GM12878 (cell line): Measurements from ENCODE around the gene ZMYND12. TPM values are rescaled to one million over a fixed set of nuclear protein-coding genes. Genes with fewer than 3 reads are reported as not detected.
A peak's percentile ranks its signal among the peaks of the same experiment; 100 is the strongest.

Experiments
- ATAC-seq: fragments of 200-7000 bp; cut with Tn5 transposase; 3 replicates; pipeline ENCODE4 v1.9.1; 2020; ENCODE audit warnings: mild to moderate bottlenecking, moderate library complexity
- BruUV-seq: library from RNA; stranded (reverse); fragments of 400-500 nt; replicated peaks from 2 replicates; lab custom pipeline; 2021; lab: Mats Ljungman, UMichigan
- CTCF ChIA-PET: fragments of 300-600 bp; sonication (Branson Sonifier 250); formaldehyde crosslinking; extraction: SDS; loops from one replicate; lab custom pipeline; 2021; ENCODE audit warnings: inconsistent platforms; lab: Yijun Ruan, JAX
- POLR2A ChIA-PET: fragments of 350-600 bp; formaldehyde crosslinking; extraction: SDS; loops from one replicate; lab custom pipeline; 2021; ENCODE audit warnings: inconsistent platforms; lab: Charles Lee
- RAD21 ChIA-PET: fragments of 300-600 bp; sonication (Branson Sonifier 250); formaldehyde crosslinking; loops from one replicate; lab custom pipeline; 2023; ENCODE audit warnings: antibody characterized with exemption; ENCODE audit not compliant: unreplicated experiment; lab: Charles Lee
- SMC1A ChIA-PET: fragments of 300-600 bp; sonication (Branson Sonifier 250); formaldehyde crosslinking; loops from one replicate; lab custom pipeline; 2023; ENCODE audit not compliant: unreplicated experiment, uncharacterized antibody; lab: Charles Lee
- DNase-seq: peaks from one replicate; pipeline ENCODE4 v3.0.0-alpha.2; 2011; ENCODE audit warnings: low read depth, low spot score
- FAIRE-seq: peaks from 3 replicates; lab custom pipeline; 2011; peaks lifted over from hg19 to GRCh38; lab: Jason Lieb, UNC
- H2AFZ ChIP-seq: 2 replicates; pipeline ENCODE4 v1.6.0; 2011; ENCODE audit warnings: low read depth, low read length, control low read depth; ENCODE audit not compliant: control insufficient read depth
- H3K27ac ChIP-seq: 2 replicates; pipeline ENCODE4 v1.5.1; 2011; ENCODE audit warnings: control low read depth; ENCODE audit not compliant: control insufficient read depth, insufficient read depth
- H3K27me3 ChIP-seq, 2 experiments: replicated peaks in 1 of 2; 2 replicates each; pipeline versions ENCODE4 v1.6.0 to v1.6.1; 2011; ENCODE audit warnings: low read length in 1 of 2; ENCODE audit not compliant: control insufficient read depth in 2 of 2, insufficient read depth in 2 of 2
- H3K36me3 ChIP-seq, 2 experiments: 2 replicates each; pipeline ENCODE4 v1.5.1; 2011; ENCODE audit warnings: low read length in 1 of 2; ENCODE audit not compliant: control insufficient read depth in 2 of 2, insufficient read depth in 2 of 2
- H3K4me1 ChIP-seq: 2 replicates; pipeline ENCODE4 v1.6.1; 2011; ENCODE audit warnings: mild to moderate bottlenecking, low read length, moderate library complexity, mixed read lengths; ENCODE audit not compliant: control insufficient read depth, insufficient read depth
- H3K4me2 ChIP-seq: 2 replicates; pipeline ENCODE4 v1.6.0; 2011; ENCODE audit warnings: control low read depth; ENCODE audit not compliant: control insufficient read depth, insufficient read depth
- H3K4me3 ChIP-seq: fragments of 200-600 bp; sonication (generic); 2 replicates; pipeline ENCODE4 v1.5.1; 2016
- H3K79me2 ChIP-seq: 2 replicates; pipeline ENCODE4 v1.6.0; 2011; ENCODE audit warnings: low read length; ENCODE audit not compliant: control insufficient read depth, insufficient read depth
- H3K9ac ChIP-seq: 2 replicates; pipeline ENCODE4 v1.8.0; 2011; ENCODE audit warnings: low read length, control low read depth, mixed read lengths; ENCODE audit not compliant: control insufficient read depth, insufficient read depth
- H3K9me3 ChIP-seq: replicated peaks from 3 replicates; pipeline ENCODE4 v1.5.1; 2011; ENCODE audit warnings: mild to moderate bottlenecking, low read length; ENCODE audit not compliant: control insufficient read depth, insufficient read depth
- H4K20me1 ChIP-seq: 2 replicates; pipeline ENCODE4 v1.6.0; 2011; ENCODE audit not compliant: control insufficient read depth, insufficient read depth
- BACH1 ChIP-seq: fragments of 450-650 bp; IDR thresholded peaks from 2 replicates; pipeline ENCODE4 v1.6.1; 2017; ENCODE audit warnings: mild to moderate bottlenecking, borderline replicate concordance
- FOXK2 ChIP-seq: fragments of 450-650 bp; IDR thresholded peaks from 2 replicates; pipeline ENCODE4 v1.6.1; 2017; ENCODE audit warnings: mild to moderate bottlenecking, moderate library complexity
- JUND ChIP-seq: IDR thresholded peaks from 2 replicates; pipeline ENCODE4 v1.6.1; 2012; ENCODE audit warnings: low read depth, mild to moderate bottlenecking, low read length, improper control_type of control experiment, moderate library complexity
- MTA3 ChIP-seq: IDR thresholded peaks from 2 replicates; pipeline ENCODE4 v1.6.1; 2012; ENCODE audit warnings: low read length, inconsistent platforms, borderline replicate concordance
- MYB ChIP-seq: fragments of 150-350 bp; IDR thresholded peaks from 2 replicates; pipeline ENCODE4 v1.6.1; 2014; ENCODE audit warnings: mild to moderate bottlenecking, low read depth, low read length, borderline replicate concordance
- RBBP5 ChIP-seq: fragments of 200-600 bp; sonication (generic); conservative IDR thresholded peaks from 2 replicates; pipeline ENCODE4 v1.6.1; 2016
- RCOR1 ChIP-seq: conservative IDR thresholded peaks from 2 replicates; pipeline ENCODE4 v1.6.1; 2012; ENCODE audit warnings: low read depth, low read length, improper control_type of control experiment
- SMAD1 ChIP-seq: fragments of 450-650 bp; IDR thresholded peaks from 2 replicates; pipeline ENCODE4 v1.6.1; 2018; ENCODE audit warnings: mild to moderate bottlenecking, low read depth; ENCODE audit not compliant: partially characterized antibody
- SMAD5 ChIP-seq: IDR thresholded peaks from 2 replicates; pipeline ENCODE4 v1.6.1; 2016; ENCODE audit warnings: antibody characterized with exemption, low read depth
- SP1 ChIP-seq: IDR thresholded peaks from one replicate; pipeline ENCODE4 v1.6.1; 2011; ENCODE audit warnings: low read depth, low read length
- WGBS: methylation state at CpG from one replicate; pipeline ENCODE4 v1.1.6; 2016; ENCODE audit warnings: low lambda C conversion rate; ENCODE audit not compliant: insufficient replicate concordance, insufficient coverage; ENCODE audit errors: missing lambda C conversion rate; 5-methylcytosine and 5-hydroxymethylcytosine counted together
- in situ Hi-C: fragments of 300-500 bp; cut with MboI; formaldehyde crosslinking; loops from 9 replicates; pipeline ENCODE4 v1.14.3; 2018; ENCODE audit warnings: mixed read lengths
- intact Hi-C: fragments of 100-400 bp; cut with micrococcal nuclease; formaldehyde crosslinking; loops from one replicate; pipeline ENCODE4 v1.14.2; 2022; ENCODE audit not compliant: unreplicated experiment
- polyA plus RNA-seq, 11 experiments: library from polyadenylated mRNA; depleted of rRNA in 4 of 11; unstranded in 6 of 11; stranded (reverse) in 5 of 11; fragments of >200 nt; fragmentation: Nextera tagmentation in 4 of 11; fragmentation: Illumina TruSeq in 1 of 11; extraction: Ambion mirVana in 4 of 11; extraction: Trizol in 1 of 11; gene quantifications; 1 replicate in 1 of 11; 2 replicates in 10 of 11; pipeline versions ENCODE4 v1.2.1 to v1.2.3, GENCODE V29; 2011 to 2016; ENCODE audit warnings: inconsistent platforms in 2 of 11, missing spikeins in 2 of 11, low read depth in 1 of 11
- total RNA-seq, 4 experiments: library from RNA; depleted of rRNA in 3 of 4; stranded (reverse); fragments of >200 nt in 3 of 4; fragmentation: Illumina TruSeq in 1 of 4; extraction: Trizol in 1 of 4; gene quantifications; 2 replicates each; pipeline versions ENCODE4 v1.2.1 to v1.2.3, GENCODE V29; 2013 to 2021
- TF ChIP-seq, protein P1 (sequence below): fragments of 450-650 bp; IDR thresholded peaks from 2 replicates; pipeline ENCODE4 v1.6.1; 2017; ENCODE audit warnings: mild to moderate bottlenecking
- TF ChIP-seq, protein P2 (sequence below): IDR thresholded peaks from 2 replicates; pipeline ENCODE4 v1.6.1; 2012; ENCODE audit warnings: low read depth, low read length, improper control_type of control experiment
- TF ChIP-seq, protein P3 (sequence below): fragments of 450-650 bp; IDR thresholded peaks from 2 replicates; pipeline ENCODE4 v1.6.1; 2018; ENCODE audit warnings: borderline replicate concordance, mild to moderate bottlenecking; ENCODE audit not compliant: partially characterized antibody
- TF ChIP-seq, protein P4 (sequence below), 3 experiments: IDR thresholded peaks in 2 of 3; conservative IDR thresholded peaks in 1 of 3; 2 replicates each; pipeline ENCODE4 v1.5.1; 2011; ENCODE audit warnings: low read depth in 3 of 3, low read length in 3 of 3, mild to moderate bottlenecking in 3 of 3, control low read depth in 2 of 3, moderate library complexity in 2 of 3, inconsistent platforms in 1 of 3, mixed read lengths in 1 of 3; ENCODE audit not compliant: control insufficient read depth in 2 of 3, insufficient read depth in 1 of 3; ENCODE audit errors: extremely low read depth in 1 of 3

ZMYND12 gene
- total and polyA plus RNA-seq, 10 of the 15 experiments (the other 5 are each of a cell fraction or from before 2014, with no cell fraction given), result 0.26 to 1.4 (median 0.67) TPM

DNA sequence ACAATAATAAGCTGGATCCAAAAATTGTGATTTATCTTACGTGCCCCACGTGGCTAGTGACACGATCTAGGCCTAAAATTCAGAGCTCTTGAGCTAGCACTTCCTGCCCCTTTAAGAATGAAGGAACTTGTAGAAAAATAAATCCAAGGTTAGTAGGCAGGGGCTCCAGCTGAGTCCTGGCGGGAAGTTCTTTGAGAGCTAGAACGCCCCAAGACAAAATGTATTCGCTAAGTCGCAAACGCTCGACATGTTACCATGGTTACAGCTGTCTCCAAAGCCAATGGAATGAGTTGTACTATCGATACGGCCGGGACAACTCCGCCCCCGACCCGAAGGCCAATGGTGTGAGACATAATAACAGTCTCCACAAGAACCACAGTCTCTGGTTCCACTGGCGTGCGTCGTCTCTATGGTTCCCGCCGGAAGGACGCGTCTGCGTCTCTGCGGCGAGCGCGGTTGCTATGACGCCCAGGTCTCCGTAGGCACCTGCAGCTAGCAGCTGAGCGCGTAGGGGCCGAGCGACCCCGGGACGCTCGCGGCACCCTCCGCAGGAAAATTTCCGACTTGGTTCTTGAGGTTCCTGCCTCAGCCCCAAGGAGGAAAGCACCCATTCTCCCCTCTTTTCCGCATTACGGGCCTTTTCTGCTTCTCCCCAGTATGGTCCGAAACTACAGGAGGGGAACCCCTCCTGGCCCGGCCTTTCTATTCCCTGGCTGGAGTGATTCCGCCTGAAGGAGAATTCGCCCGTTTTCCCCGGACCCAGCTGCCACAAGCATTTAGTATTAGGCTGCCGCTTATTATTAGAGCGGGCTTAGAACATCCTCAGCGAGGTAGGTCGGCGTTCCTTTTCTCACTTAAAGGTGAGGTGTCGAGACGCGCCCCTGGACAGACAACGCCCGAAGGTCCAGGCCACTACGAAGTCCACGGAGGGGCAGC lies 7.3 kb upstream of the ZMYND12 start, which contains the start of gene CCDC30:
Gene CCDC30 (plus strand): TSS at position 459 of the 936 bp plus-strand sequence. CDS start 17,266 bp downstream, outside the sequence.
- Histone ChIP-seq H3K4me3 (peak within 1 kb of the TSS; percentile 71), H3K27me3 (no peaks in the 10 kb centered on the region), H3K4me2 (peak within 1 kb of the TSS; percentile 94), H4K20me1 (no peaks in the 10 kb centered on the region), H3K9me3 (no peaks in the 10 kb centered on the region), H2AFZ (peak within 1 kb of the TSS; percentile 89), H3K36me3 (peaks cover 0 to 8% of the 10 kb centered on the region in 2 experiments; a peak in 1 of 4 replicates), H3K4me1 (peaks cover 5% of the 10 kb centered on the region; the same call in 1 of the 2 replicates), H3K79me2 (peaks cover 5% of the 10 kb centered on the region), H3K27ac (peak within 1 kb of the TSS; percentile 19; the same call in 1 of the 2 replicates), H3K9ac (no peak within 1 kb of the TSS)
- no TSS peak for BruUV-seq
- peak; percentile 96 for FAIRE-seq
- intact Hi-C loops, result loop anchor here (1.0 to 10.0 kb wide), 3 partner anchors 195 to 288 kb away; partner anchors contain the start of genes PPIH and YBX1
- ChIA-PET RAD21 (interaction anchor here (0.6 to 1.4 kb wide), 5 partner anchors 10 to 610 kb away, joined by 3 to 4 read pairs (median 3); partner anchors contain the start of genes C1orf50 and P3H1), CTCF (interaction anchor here (0.8 to 1.3 kb wide), 2 partner anchors 10 to 14 kb away, joined by 3 to 5 read pairs; no protein-coding TSS in a partner anchor), POLR2A (interaction anchor here (0.6 to 1.6 kb wide), 2 partner anchors 10 to 303 kb away, joined by 7 to 8 read pairs; no protein-coding TSS in a partner anchor), SMC1A (interaction anchor here (1.4 kb wide), 1 partner anchor 9 kb away, joined by 3 read pairs; no protein-coding TSS in a partner anchor)
- peak; percentile 93 for DNase-seq
- in situ Hi-C loops, result no loop called here
- WGBS, result 2% methylated on average over 57 of the region's 59 CpGs
- peak; percentile 100 for ATAC-seq
- TF ChIP-seq SMAD5, result no peak
- TF ChIP-seq, protein P1, sequence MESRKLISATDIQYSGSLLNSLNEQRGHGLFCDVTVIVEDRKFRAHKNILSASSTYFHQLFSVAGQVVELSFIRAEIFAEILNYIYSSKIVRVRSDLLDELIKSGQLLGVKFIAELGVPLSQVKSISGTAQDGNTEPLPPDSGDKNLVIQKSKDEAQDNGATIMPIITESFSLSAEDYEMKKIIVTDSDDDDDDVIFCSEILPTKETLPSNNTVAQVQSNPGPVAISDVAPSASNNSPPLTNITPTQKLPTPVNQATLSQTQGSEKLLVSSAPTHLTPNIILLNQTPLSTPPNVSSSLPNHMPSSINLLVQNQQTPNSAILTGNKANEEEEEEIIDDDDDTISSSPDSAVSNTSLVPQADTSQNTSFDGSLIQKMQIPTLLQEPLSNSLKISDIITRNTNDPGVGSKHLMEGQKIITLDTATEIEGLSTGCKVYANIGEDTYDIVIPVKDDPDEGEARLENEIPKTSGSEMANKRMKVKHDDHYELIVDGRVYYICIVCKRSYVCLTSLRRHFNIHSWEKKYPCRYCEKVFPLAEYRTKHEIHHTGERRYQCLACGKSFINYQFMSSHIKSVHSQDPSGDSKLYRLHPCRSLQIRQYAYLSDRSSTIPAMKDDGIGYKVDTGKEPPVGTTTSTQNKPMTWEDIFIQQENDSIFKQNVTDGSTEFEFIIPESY, result no peak
- no peak; the same call in 1 of the 2 replicates for TF ChIP-seq BACH1
- TF ChIP-seq, protein P2, sequence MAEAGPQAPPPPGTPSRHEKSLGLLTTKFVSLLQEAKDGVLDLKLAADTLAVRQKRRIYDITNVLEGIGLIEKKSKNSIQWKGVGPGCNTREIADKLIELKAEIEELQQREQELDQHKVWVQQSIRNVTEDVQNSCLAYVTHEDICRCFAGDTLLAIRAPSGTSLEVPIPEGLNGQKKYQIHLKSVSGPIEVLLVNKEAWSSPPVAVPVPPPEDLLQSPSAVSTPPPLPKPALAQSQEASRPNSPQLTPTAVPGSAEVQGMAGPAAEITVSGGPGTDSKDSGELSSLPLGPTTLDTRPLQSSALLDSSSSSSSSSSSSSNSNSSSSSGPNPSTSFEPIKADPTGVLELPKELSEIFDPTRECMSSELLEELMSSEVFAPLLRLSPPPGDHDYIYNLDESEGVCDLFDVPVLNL, result peak; percentile 64
- TF ChIP-seq, protein P3, sequence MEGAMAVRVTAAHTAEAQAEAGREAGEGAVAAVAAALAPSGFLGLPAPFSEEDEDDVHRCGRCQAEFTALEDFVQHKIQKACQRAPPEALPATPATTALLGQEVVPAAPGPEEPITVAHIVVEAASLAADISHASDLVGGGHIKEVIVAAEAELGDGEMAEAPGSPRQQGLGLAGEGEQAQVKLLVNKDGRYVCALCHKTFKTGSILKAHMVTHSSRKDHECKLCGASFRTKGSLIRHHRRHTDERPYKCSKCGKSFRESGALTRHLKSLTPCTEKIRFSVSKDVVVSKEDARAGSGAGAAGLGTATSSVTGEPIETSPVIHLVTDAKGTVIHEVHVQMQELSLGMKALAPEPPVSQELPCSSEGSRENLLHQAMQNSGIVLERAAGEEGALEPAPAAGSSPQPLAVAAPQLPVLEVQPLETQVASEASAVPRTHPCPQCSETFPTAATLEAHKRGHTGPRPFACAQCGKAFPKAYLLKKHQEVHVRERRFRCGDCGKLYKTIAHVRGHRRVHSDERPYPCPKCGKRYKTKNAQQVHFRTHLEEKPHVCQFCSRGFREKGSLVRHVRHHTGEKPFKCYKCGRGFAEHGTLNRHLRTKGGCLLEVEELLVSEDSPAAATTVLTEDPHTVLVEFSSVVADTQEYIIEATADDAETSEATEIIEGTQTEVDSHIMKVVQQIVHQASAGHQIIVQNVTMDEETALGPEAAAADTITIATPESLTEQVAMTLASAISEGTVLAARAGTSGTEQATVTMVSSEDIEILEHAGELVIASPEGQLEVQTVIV, result peak; percentile 86
- TF ChIP-seq RCOR1, result no peak
- no peak for TF ChIP-seq JUND
- TF ChIP-seq, protein P4, sequence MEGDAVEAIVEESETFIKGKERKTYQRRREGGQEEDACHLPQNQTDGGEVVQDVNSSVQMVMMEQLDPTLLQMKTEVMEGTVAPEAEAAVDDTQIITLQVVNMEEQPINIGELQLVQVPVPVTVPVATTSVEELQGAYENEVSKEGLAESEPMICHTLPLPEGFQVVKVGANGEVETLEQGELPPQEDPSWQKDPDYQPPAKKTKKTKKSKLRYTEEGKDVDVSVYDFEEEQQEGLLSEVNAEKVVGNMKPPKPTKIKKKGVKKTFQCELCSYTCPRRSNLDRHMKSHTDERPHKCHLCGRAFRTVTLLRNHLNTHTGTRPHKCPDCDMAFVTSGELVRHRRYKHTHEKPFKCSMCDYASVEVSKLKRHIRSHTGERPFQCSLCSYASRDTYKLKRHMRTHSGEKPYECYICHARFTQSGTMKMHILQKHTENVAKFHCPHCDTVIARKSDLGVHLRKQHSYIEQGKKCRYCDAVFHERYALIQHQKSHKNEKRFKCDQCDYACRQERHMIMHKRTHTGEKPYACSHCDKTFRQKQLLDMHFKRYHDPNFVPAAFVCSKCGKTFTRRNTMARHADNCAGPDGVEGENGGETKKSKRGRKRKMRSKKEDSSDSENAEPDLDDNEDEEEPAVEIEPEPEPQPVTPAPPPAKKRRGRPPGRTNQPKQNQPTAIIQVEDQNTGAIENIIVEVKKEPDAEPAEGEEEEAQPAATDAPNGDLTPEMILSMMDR (IDR thresholded peaks at IDR 0.05 in 2 of 3, conservative IDR thresholded peaks at IDR 0.05 in 1 of 3; ENCODE audit: control insufficient read depth in 2 of 3, extremely low read depth in 1 of 3, insufficient read depth in 1 of 3, low read depth in 3 of 3, low read length in 3 of 3), result no peak
- TF ChIP-seq SMAD1, result no peak
- TF ChIP-seq MTA3, result no peak
- TF ChIP-seq SP1, result peak; percentile 89
- TF ChIP-seq FOXK2, result peak; percentile 33; the same call in 1 of the 2 replicates
- TF ChIP-seq RBBP5, result no peak
- TF ChIP-seq MYB, result no peak
